GM20431 (cell line): ENCODE measurements around the gene MAN2A1.

Experiments
- in situ Hi-C: fragments of 300-500 bp; cut with MseI, MboI; formaldehyde crosslinking; loops from one replicate; pipeline ENCODE4 v1.15.0; 2020; ENCODE audit warnings: low sequenced_read_pairs; ENCODE audit not compliant: unreplicated experiment

The MAN2A1 gene

GRCh38 chr5:109704282-109704952, 14.7 kb downstream of the MAN2A1 start:
- in situ Hi-C loops: no loop called here

- in situ Hi-C loops: no loop called here
Observed at GRCh38 chr5:109705596-109705995, 15.9 kb downstream of the MAN2A1 start.

- in situ Hi-C loops: no loop called here
Observed at GRCh38 chr5:109706095-109706494, 16.4 kb downstream of the MAN2A1 start.

- in situ Hi-C loops: no loop called here
Observed at GRCh38 chr5:109707531-109707930, 17.8 kb downstream of the MAN2A1 start.

GRCh38 chr5:109708813-109709212, 19.1 kb downstream of the MAN2A1 start:
- in situ Hi-C loops: no loop called here

GRCh38 chr5:109709225-109709624, 19.5 kb downstream of the MAN2A1 start:
- in situ Hi-C loops: no loop called here

- in situ Hi-C loops: no loop called here
Observed at GRCh38 chr5:109711673-109712072, 21.9 kb downstream of the MAN2A1 start.

GRCh38 chr5:109713453-109713852, 23.7 kb downstream of the MAN2A1 start:
- in situ Hi-C loops: no loop called here

GRCh38 chr5:109714592-109714991, 24.9 kb downstream of the MAN2A1 start:
- in situ Hi-C loops: no loop called here

GRCh38 chr5:109718216-109718615, 28.5 kb downstream of the MAN2A1 start:
- in situ Hi-C loops: no loop called here

GRCh38 chr5:109718632-109719031, 28.9 kb downstream of the MAN2A1 start:
- in situ Hi-C loops: no loop called here

GRCh38 chr5:109719978-109720377, 30.3 kb downstream of the MAN2A1 start:
- in situ Hi-C loops: no loop called here

GRCh38 chr5:109721741-109722140, 32.0 kb downstream of the MAN2A1 start:
- in situ Hi-C loops: no loop called here

- in situ Hi-C loops: no loop called here
Observed at GRCh38 chr5:109723606-109724005, 33.9 kb downstream of the MAN2A1 start.

GRCh38 chr5:109725135-109725534, 35.4 kb downstream of the MAN2A1 start:
- in situ Hi-C loops: no loop called here

- in situ Hi-C loops: no loop called here
Observed at GRCh38 chr5:109739741-109740728, 50.3 kb downstream of the MAN2A1 start.

GRCh38 chr5:109740966-109741365, 51.2 kb downstream of the MAN2A1 start:
- in situ Hi-C loops: no loop called here

GRCh38 chr5:109741390-109741789, 51.7 kb downstream of the MAN2A1 start:
- in situ Hi-C loops: no loop called here

- in situ Hi-C loops: no loop called here
Observed at GRCh38 chr5:109743041-109743531, 53.4 kb downstream of the MAN2A1 start.

- in situ Hi-C loops: no loop called here
Observed at GRCh38 chr5:109743770-109744212, 54.1 kb downstream of the MAN2A1 start.

GRCh38 chr5:109744261-109744660, 54.5 kb downstream of the MAN2A1 start:
- in situ Hi-C loops: no loop called here
